ENCODE data around the gene ZNF660. TPM values are rescaled to one million over a fixed set of nuclear protein-coding genes. Genes with fewer than 3 reads are reported as not detected.

The ZNF660 gene
- total RNA-seq, 4 donors from 2014 or later: 2.8 to 9.2 (median 5.4) TPM

DNA sequence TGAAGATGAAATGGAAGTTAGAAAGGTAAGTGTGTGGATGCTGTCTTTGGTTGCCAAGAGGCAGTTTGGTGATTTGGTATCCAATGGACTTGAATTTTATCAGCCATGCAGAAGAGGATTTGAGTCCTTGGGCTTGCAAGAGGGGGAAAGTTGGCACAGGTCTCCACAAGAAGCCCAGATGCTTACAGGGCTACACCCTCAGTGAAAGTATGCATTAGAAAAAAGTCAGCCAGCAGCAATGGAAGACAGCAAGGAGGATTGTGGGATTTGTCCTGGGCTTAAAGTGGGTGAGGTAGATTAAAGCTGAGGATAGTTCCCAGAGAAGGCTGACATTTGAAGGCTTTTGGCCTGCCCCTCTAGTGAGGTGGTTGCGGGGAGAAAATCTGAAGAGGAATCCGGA, 17.0 kb downstream of the ZNF660 start:
- Histone ChIP-seq H3K36me3 (no peaks in the 10 kb centered on the region), H3K4me3 (replicated peaks in 1 of 3) (no peak overlapping the region), H3K27ac (no peak overlapping the region), H3K9me3 (no peaks in the 10 kb centered on the region), H3K27me3 (no peaks in the 10 kb centered on the region), H3K4me1 (no peaks in the 10 kb centered on the region)
- 99 to 100% methylated on average over 2 of the region's 2 CpGs for WGBS, 2 donors
- intact Hi-C loops (cut with DNase I): no loop called here
- TF ChIP-seq CTCF (IDR thresholded peaks at IDR 0.05) (no peak), POLR2A (IDR thresholded peaks at IDR 0.05) (no peak)
- no peak for DNase-seq

DNA sequence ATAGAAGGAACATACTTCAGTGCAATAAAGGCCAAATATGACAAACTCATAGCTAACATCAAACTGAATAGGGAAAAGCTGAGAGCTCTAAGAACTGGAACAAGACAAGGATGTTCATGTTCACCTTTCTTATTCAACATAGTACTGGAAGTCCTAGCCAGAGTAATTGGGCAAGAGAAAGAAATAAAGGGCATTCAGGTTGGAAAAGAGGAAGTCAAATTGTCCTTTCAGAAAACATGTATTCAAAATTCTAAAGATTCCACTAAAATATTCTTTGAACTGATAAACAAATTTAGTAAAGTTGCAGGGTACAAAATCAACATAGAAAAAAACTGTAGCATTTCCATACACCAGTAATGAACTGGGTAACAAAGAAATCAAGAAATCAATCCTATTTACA, 27.9 kb downstream of the ZNF660 start:
- Histone ChIP-seq H3K9me3 (no peaks in the 10 kb centered on the region), H3K27ac (no peak overlapping the region), H3K4me1 (no peaks in the 10 kb centered on the region), H3K4me3 (replicated peaks in 1 of 3) (no peak overlapping the region), H3K36me3 (no peaks in the 10 kb centered on the region), H3K27me3 (no peaks in the 10 kb centered on the region)
- DNase-seq: no peak
- intact Hi-C loops (cut with DNase I): no loop called here
- TF ChIP-seq POLR2A (IDR thresholded peaks at IDR 0.05) (no peak), CTCF (IDR thresholded peaks at IDR 0.05) (no peak)

DNA sequence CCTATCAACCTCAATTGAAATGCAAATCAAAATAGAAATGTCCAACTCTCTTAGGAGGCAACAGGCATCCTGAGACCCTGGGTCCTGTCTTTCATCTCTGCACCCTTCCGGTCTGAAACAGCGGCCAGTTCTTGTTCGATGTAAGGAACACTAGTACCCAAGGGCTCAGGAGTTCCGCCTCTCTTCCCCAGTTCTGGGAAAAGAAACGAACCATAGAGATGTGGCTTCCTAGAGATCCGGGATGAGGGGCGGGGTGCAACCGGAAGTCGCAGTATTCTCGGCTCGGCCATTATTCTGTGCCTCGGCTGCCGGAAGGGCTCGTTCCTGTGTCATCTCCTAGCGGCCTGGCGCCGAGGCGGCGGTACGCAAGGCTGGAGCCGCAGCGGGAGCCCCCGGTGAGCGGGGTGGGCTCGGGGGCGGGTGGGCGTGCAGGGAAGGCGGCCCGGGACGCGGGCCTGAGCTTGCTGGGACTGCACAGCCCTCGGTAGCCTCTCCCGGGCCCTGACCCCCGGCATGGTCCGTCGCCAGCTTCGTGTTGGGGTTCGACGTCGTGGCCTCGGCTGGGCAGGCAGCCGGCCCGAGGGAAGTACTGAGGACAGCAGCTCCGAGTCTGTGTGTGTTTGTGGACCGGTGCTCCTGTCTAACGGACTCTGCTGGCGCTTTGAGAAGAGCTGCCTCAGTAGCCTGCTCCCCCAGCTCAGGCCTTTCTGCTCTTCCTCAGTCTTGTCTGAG, 40.2 kb downstream of the ZNF660 start, which contains the start of gene ZNF197:
Gene ZNF197 (plus strand): TSS at position 288 of the 732 bp plus-strand sequence. CDS start 4,119 bp downstream, outside the sequence.
- H3K4me3 ChIP-seq (replicated peaks in 1 of 3): peak within 1 kb of the TSS; percentile 15 to 80 (median 77)
- 2% methylated on average over 16 to 18 of the region's 47 CpGs for WGBS, 2 donors
- no peaks in the 10 kb centered on the region for H3K9me3 ChIP-seq
- TF ChIP-seq POLR2A (IDR thresholded peaks at IDR 0.05) (peak in 1 of 2 donors; percentile 54), CTCF (IDR thresholded peaks at IDR 0.05) (peak in 1 of 6 experiments; percentile 6)
- H3K4me1 ChIP-seq: peaks cover 9 to 16% of the 10 kb centered on the region in 2 donors
- DNase-seq: peak; percentile 89
- peaks cover 0 to 7% of the 10 kb centered on the region in 2 donors for H3K36me3 ChIP-seq
- peak within 1 kb of the TSS; percentile 82 to 91 (median 86) for H3K27ac ChIP-seq
- intact Hi-C loops (cut with DNase I): no loop called here
- H3K27me3 ChIP-seq: no peaks in the 10 kb centered on the region

GRCh38 chr3:44628716-44629115, 44.0 kb downstream of the ZNF660 start:
- WGBS, 2 donors: 88 to 91% methylated on average over 2 of the region's 2 CpGs

More at GRCh38 chr3:44628716-44629115, 44.0 kb downstream of the ZNF660 start:
- no peak for TF ChIP-seq CTCF (IDR thresholded peaks at IDR 0.05)
- no peak for TF ChIP-seq POLR2A (IDR thresholded peaks at IDR 0.05)
- intact Hi-C loops (cut with DNase I): no loop called here
- Histone ChIP-seq H3K27me3 (no peaks in the 10 kb centered on the region), H3K4me1 (peaks cover 9 to 16% of the 10 kb centered on the region in 2 donors), H3K4me3 (replicated peaks in 1 of 3) (no peak overlapping the region), H3K9me3 (no peaks in the 10 kb centered on the region), H3K27ac (no peak overlapping the region), H3K36me3 (peaks cover 9 to 23% of the 10 kb centered on the region in 2 donors)
- DNase-seq: no peak
